ENCODE data around the gene SERPIND1. TPM values are rescaled to one million over a fixed set of nuclear protein-coding genes. Genes with fewer than 3 reads are reported as not detected.

The SERPIND1 gene
- total and polyA plus RNA-seq, 2 of the 8 experiments (the other 6 are each of a cell fraction or from before 2014, with no cell fraction given): not detected

DNA sequence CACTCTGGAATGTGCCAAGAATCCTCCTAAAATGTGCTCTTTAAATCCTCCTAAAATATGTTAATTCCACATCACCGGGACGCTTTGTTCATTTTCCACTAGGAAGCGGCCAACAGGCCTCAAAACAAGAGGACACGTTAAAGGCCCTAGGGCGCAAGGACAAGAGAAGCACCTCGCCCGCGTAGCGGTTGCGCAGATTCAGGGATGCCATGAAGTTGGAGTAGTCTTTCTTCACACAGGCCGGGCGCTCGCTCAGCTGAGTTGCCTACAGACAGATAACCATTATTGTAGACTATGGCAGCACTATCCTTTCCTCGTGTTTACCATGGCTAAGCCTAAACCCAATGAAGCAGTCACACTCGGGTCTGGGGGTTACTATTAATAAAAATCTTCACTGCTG, 29.5 kb upstream of the SERPIND1 start:
- H3K56ac ChIP-seq (replicated peaks; ENCODE audit: insufficient read length, low read depth, low read length): no peak overlapping the region
- no peaks in the 10 kb centered on the region for H3K27me3 ChIP-seq (replicated peaks in 1 of 4; ENCODE audit: control insufficient read depth in 3 of 4, extremely low read depth in 1 of 4, insufficient read depth in 3 of 4, low read length in 3 of 4)
- CTCF ChIA-PET (ENCODE audit: partially characterized antibody): interaction anchor here (1.8 kb wide), 1 partner anchor 40 kb away, joined by 4 read pairs; no protein-coding TSS in a partner anchor
- H4K91ac ChIP-seq (replicated peaks; ENCODE audit: insufficient read length, low read length): no peak overlapping the region
- no peak overlapping the region for H3K4me3 ChIP-seq (ENCODE audit: extremely low read depth in 1 of 4, insufficient read depth in 2 of 4, low read depth in 3 of 4, low read length in 4 of 4)
- H3K4ac ChIP-seq (replicated peaks; ENCODE audit: insufficient read length, low read depth, low read length): no peak overlapping the region
- no peak overlapping the region for H4K8ac ChIP-seq (ENCODE audit: extremely low read depth, insufficient read depth, low read length)
- POLR2A ChIA-PET (ENCODE audit: partially characterized antibody): no interaction called here
- 94% methylated on average over 15 of the region's 15 CpGs; no CpG with 5 or more reads in 1 of the 2 experiments for WGBS, 2 experiments (ENCODE audit: extremely low coverage in 1 of 2, insufficient coverage in 1 of 2, insufficient read length in 1 of 2, insufficient replicate concordance in 2 of 2, low coverage in 1 of 2, low lambda C conversion rate in 2 of 2, missing lambda C conversion rate in 1 of 2)
- FAIRE-seq (no peak), DNase-seq (ENCODE audit: low read depth in 1 of 2, low spot score in 2 of 2) (no peak)
- H3K27ac ChIP-seq (ENCODE audit: low read depth, low read length): no peak overlapping the region
- no peaks in the 10 kb centered on the region; a peak in 1 of 4 replicates for H3K9me3 ChIP-seq (ENCODE audit: insufficient read depth in 2 of 2, low read depth in 1 of 2, low read length in 1 of 2)
- no peak overlapping the region for H3K18ac ChIP-seq (ENCODE audit: extremely low read depth, low read length)
- H3K23me2 ChIP-seq (ENCODE audit: low read depth, low read length): no peaks in the 10 kb centered on the region
- H3K4me1 ChIP-seq (replicated peaks in 1 of 4; ENCODE audit: control insufficient read depth in 3 of 4, insufficient read depth in 4 of 4, low read length in 3 of 4): no peaks in the 10 kb centered on the region
- no peak overlapping the region for H2BK20ac ChIP-seq (ENCODE audit: low read length)
- H4K5ac ChIP-seq (ENCODE audit: insufficient read length, low read depth, low read length): no peak overlapping the region
- no peak overlapping the region for H3K23ac ChIP-seq (ENCODE audit: insufficient read length)
- H2AK5ac ChIP-seq (ENCODE audit: low read depth, low read length): no peak overlapping the region
- no peaks in the 10 kb centered on the region; a peak in 3 of 8 replicates for H3K36me3 ChIP-seq (ENCODE audit: control insufficient read depth in 2 of 4, insufficient read depth in 4 of 4, low read length in 3 of 4)
- H3K9ac ChIP-seq (replicated peaks in 1 of 4; ENCODE audit: extremely low read depth in 1 of 4, low read depth in 3 of 4, low read length in 3 of 4): no peak overlapping the region
- no peak overlapping the region for H2BK15ac ChIP-seq (ENCODE audit: low read length)
- H2BK12ac ChIP-seq (ENCODE audit: low read depth, low read length): no peak overlapping the region
- no peak overlapping the region for H2BK5ac ChIP-seq (ENCODE audit: low read depth, low read length)
- H3K79me2 ChIP-seq (ENCODE audit: control insufficient read depth in 1 of 2, insufficient read depth in 2 of 2, low read length in 2 of 2): no peaks in the 10 kb centered on the region
- no peak overlapping the region for H2AFZ ChIP-seq (ENCODE audit: low read length)
- no peak overlapping the region for H2BK120ac ChIP-seq (replicated peaks; ENCODE audit: low read depth, low read length)
- peaks cover 0 to 3% of the 10 kb centered on the region in 2 experiments for H4K20me1 ChIP-seq (replicated peaks in 1 of 2; ENCODE audit: control insufficient read depth in 1 of 2, insufficient read depth in 2 of 2, low read length in 2 of 2)
- no peak overlapping the region for H3K14ac ChIP-seq (ENCODE audit: insufficient read length)
- H3K79me1 ChIP-seq (ENCODE audit: low read depth, low read length): no peaks in the 10 kb centered on the region
- no peak overlapping the region for H3K4me2 ChIP-seq (ENCODE audit: insufficient read depth in 1 of 2, low read depth in 2 of 2, low read length in 2 of 2)
- TF ChIP-seq BACH1 (IDR thresholded peaks at IDR 0.05; ENCODE audit: low read length) (no peak), CBX8 (IDR thresholded peaks at IDR 0.05; ENCODE audit: borderline replicate concordance, low read depth, low read length) (no peak), BRCA1 (IDR thresholded peaks at IDR 0.05; ENCODE audit: low read depth, low read length) (no peak), TAF7 (optimal IDR thresholded peaks at IDR 0.05; ENCODE audit: borderline replicate concordance, low read depth, low read length) (no peak), HDAC6 (IDR thresholded peaks at IDR 0.05; ENCODE audit: low read depth, low read length) (no peak), MAFK (IDR thresholded peaks at IDR 0.05; ENCODE audit: low read depth, low read length) (no peak), SUZ12 (IDR thresholded peaks at IDR 0.05; ENCODE audit: low read length) (no peak), GTF2F1 (IDR thresholded peaks at IDR 0.05; ENCODE audit: borderline replicate concordance, low read depth, low read length) (no peak), FOSL1 (IDR thresholded peaks at IDR 0.05; ENCODE audit: insufficient read depth, low read depth, low read length) (no peak), CREB1 (IDR thresholded peaks at IDR 0.05) (no peak), SP2 (IDR thresholded peaks at IDR 0.05; ENCODE audit: low read length) (no peak), CHD2 (IDR thresholded peaks at IDR 0.05; ENCODE audit: low read length) (no peak), SAP30 (IDR thresholded peaks at IDR 0.05; ENCODE audit: insufficient read depth, insufficient replicate concordance, low read length) (no peak), SIX5 (IDR thresholded peaks at IDR 0.05; ENCODE audit: low read depth, low read length) (no peak), KDM4A (IDR thresholded peaks at IDR 0.05; ENCODE audit: low read depth, low read length, severe bottlenecking) (no peak), TCF12 (IDR thresholded peaks at IDR 0.05; ENCODE audit: low read depth, low read length) (no peak)

All from H1 (cell line).